Activated T-cell treated with anti-CD3 and anti-CD28 coated beads, Interleukin-2, amount 50 U/mL, for 4 hours (primary cell): ENCODE measurements around the gene AP2A2. TPM values are rescaled to one million over a fixed set of nuclear protein-coding genes. Genes with fewer than 3 reads are reported as not detected.

Experiments
- ATAC-seq, 2 donors: fragments of 200-7000 bp; cut with Tn5 transposase; one replicate each; pipeline ENCODE4 v1.10.0; 2021
- DNase-seq: peaks from one replicate; pipeline ENCODE4 v3.0.0-alpha.2; 2020
- H3K27me3 Mint-ChIP-seq: one replicate; pipeline ENCODE4 v1.8.0; 2021; ENCODE audit warnings: low read depth, mixed read lengths
- H3K36me3 Mint-ChIP-seq: one replicate; pipeline ENCODE4 v1.8.0; 2022; ENCODE audit warnings: mixed read lengths; ENCODE audit not compliant: insufficient read depth
- H3K4me1 Mint-ChIP-seq: one replicate; pipeline ENCODE4 v1.8.0; 2021; ENCODE audit warnings: low read depth, mixed read lengths
- H3K4me3 Mint-ChIP-seq: one replicate; pipeline ENCODE4 v1.8.0; 2021; ENCODE audit warnings: mild to moderate bottlenecking, moderate library complexity, mixed read lengths
- H3K9me3 Mint-ChIP-seq: one replicate; pipeline ENCODE4 v1.8.0; 2021; ENCODE audit warnings: mixed read lengths
- total RNA-seq, 3 donors: library from RNA; stranded (reverse); gene quantifications; one replicate each; pipeline ENCODE4 v1.2.1, GENCODE V29; 2021

Gene AP2A2
- total RNA-seq, 3 donors from 2014 or later: 30.4 to 41.7 (median 38.0) TPM

DNA sequence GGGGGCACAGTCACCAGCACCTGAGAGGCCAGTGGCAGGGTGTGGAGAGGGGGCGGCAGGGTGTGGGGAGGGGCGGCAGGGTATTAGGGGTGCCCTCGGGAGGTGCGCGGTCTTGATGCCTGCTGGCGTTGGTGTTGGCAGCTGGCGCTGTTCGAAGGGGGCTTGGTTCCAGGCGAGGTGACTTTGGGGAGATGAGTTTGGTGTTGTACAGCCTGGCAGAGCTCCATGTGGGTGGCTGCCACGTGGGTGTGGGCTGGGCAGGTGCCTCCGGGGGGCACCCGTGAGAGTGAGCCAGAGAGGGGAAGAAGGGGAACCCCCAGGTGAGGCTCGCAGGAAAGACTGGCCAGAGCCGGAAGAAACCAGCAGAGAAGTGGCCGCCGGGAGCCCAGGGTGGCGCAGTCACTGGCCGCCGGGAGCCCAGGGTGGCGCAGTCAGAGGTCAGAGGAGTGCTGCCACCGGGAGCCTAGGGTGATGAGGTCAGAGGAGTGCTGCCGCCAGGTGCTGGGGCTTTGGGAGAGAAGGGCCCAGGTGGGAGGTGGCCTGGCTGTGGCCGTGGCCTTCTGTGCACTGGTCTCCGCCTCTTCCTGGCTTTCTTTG lies 66.1 kb downstream of the AP2A2 start:
- no peak for ATAC-seq
- Mint-ChIP-seq H3K9me3 (peaks cover 4% of the 10 kb centered on the region), H3K4me1 (peaks cover 10% of the 10 kb centered on the region), H3K27me3 (no peaks in the 10 kb centered on the region), H3K4me3 (no peak overlapping the region), H3K36me3 (peaks cover 29% of the 10 kb centered on the region)
- DNase-seq: no peak

DNA sequence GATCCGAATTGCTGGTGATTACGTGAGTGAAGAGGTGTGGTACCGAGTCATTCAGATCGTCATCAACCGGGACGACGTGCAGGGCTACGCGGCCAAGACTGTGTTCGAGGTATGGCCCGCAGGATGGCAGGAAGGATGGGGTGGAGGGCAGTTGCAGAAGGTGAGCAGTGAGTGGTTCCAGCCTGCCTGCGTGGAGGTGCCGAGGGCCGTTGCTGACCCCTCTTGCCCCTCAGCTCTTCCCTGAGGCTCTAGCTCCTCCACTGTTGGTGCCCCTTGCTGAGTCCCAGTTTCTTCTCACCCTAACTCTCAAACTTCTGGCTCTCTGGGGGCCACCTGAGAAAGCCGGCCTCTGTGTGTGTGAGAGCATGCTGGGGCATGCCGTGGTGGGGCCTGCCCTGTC lies 66.9 kb downstream of the AP2A2 start:
- peaks cover 4% of the 10 kb centered on the region for H3K9me3 Mint-ChIP-seq

DNA sequence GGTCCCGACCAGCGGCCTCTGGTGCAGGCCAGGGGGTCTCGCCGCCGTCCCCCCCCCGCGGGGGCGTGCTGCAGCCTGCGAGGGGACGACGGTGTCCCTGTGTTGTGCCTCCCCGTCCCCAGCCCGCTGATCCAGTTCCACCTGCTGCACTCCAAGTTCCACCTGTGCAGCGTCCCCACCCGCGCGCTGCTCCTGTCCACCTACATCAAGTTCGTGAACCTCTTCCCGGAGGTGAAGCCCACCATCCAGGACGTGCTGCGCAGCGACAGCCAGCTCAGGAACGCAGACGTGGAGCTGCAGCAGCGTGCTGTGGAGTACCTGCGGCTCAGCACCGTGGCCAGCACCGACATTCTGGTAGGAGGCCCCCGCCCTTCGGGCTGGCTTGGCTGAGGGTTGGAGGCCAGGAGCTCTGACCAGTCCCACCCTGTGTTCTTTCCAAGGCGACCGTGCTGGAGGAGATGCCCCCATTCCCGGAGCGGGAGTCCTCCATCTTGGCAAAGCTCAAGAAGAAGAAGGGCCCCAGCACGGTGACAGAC lies 68.0 kb downstream of the AP2A2 start:
- Mint-ChIP-seq H3K4me1 (peaks cover 10% of the 10 kb centered on the region), H3K9me3 (peaks cover 4% of the 10 kb centered on the region), H3K27me3 (no peaks in the 10 kb centered on the region), H3K4me3 (no peak overlapping the region), H3K36me3 (peaks cover 25% of the 10 kb centered on the region)
- DNase-seq (no peak), ATAC-seq (no peak)

More for the DNA sequence above, 66.9 kb downstream of the AP2A2 start:
- Mint-ChIP-seq H3K4me3 (no peak overlapping the region), H3K27me3 (no peaks in the 10 kb centered on the region), H3K4me1 (peaks cover 10% of the 10 kb centered on the region), H3K36me3 (peaks cover 29% of the 10 kb centered on the region)
- DNase-seq (no peak), ATAC-seq (no peak)

DNA sequence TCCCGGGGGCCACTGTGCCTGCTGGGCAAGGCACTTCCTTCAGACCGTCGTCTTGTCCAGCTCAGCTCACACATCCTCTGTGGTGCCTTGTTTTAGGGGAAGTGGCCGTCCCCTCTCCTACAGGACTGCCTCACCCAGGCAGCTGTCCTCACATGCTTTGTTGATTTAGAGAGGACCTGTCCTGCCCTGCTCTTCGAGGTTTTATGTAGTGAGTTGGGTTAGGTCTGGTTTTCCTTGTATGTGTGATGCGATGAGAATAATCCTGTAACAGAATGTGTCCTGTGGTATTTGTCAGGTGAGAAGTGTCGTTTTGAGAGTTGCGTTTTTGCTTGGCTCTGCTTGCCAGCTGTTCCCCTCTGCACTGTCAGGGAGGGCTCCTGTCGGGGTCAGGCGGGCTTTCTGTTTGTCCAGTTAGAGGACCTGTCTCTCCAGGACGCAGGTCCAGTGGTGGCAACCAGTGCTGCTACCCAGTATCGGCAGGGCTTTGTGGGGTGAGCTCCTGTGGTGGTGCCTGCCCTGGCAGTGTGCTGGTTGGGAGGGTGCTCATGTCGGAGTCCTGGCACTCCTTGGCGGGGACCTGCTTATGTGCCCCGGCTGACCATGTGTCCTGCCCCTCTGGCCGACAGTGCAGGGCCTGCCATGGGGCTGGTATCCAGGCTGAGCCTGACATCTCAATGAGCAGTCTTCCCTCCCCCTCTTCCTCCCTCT lies 69.5 kb downstream of the AP2A2 start:
- H3K4me1 Mint-ChIP-seq: peaks cover 10% of the 10 kb centered on the region
- H3K36me3 Mint-ChIP-seq: peaks cover 24% of the 10 kb centered on the region
- H3K4me3 Mint-ChIP-seq: no peak overlapping the region
- H3K27me3 Mint-ChIP-seq: no peaks in the 10 kb centered on the region
- H3K9me3 Mint-ChIP-seq: peaks cover 4% of the 10 kb centered on the region
- ATAC-seq (no peak), DNase-seq (no peak)

DNA sequence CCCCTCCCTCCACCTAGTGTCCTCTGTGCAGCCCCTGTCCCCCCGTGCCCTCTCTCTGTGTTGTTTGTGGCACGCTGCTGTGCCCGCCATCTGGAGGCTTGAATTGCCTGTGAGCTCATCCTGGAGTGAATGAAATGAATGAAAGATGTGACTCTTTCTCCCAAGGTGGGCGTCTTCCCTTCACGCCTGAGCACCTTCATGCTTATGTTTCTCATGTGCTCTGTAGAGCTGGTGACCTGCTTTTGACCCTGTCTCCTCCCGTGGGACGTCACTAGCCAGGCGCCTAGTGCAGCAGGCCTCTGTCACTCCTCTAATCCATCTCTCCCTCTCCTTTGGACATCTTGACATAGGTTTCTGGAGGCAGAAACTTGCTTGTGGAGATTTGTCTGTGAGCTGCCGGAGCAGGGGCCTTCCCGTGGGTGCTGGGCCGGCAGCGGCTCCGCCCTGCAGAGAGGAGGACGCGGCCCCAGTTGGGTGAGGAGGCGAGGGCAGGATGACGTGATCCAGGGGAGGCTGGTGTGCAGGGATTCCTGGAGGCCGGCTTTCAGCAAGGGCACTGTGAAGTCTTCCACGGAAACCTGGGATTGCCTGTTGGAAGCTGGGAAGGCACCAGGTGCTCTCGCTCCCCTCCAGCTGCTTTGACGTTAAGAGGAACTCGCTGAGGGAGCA lies 70.2 kb downstream of the AP2A2 start:
- Mint-ChIP-seq H3K4me1 (peaks cover 10% of the 10 kb centered on the region), H3K9me3 (peaks cover 4% of the 10 kb centered on the region), H3K27me3 (no peaks in the 10 kb centered on the region), H3K4me3 (no peak overlapping the region), H3K36me3 (peaks cover 29% of the 10 kb centered on the region)
- ATAC-seq (no peak), DNase-seq (no peak)

DNA sequence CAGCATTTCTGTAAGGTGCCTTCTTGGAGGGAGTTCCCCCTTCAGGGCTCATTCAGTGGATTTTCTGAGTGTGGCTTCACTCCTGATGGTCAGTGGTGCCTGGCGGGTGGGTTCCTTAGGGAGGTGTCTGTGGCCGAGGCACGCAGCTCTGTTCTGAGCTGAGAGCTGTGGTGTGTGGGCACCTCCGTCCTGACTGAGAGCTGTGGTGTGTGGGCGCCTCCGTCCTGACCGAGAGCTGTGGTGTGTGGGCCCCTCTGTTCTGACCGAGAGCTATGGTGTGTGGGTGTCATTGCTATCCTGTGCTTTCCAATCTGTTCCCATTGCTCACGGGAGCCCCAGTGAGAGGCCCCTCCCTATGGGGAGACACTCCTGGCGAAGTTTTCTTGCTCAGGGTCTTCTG lies 71.0 kb downstream of the AP2A2 start:
- peaks cover 31% of the 10 kb centered on the region for H3K36me3 Mint-ChIP-seq
- H3K9me3 Mint-ChIP-seq: peaks cover 4% of the 10 kb centered on the region
- H3K4me1 Mint-ChIP-seq: peaks cover 10% of the 10 kb centered on the region
- no peak for ATAC-seq
- H3K4me3 Mint-ChIP-seq: no peak overlapping the region
- no peaks in the 10 kb centered on the region for H3K27me3 Mint-ChIP-seq
- no peak for DNase-seq

DNA sequence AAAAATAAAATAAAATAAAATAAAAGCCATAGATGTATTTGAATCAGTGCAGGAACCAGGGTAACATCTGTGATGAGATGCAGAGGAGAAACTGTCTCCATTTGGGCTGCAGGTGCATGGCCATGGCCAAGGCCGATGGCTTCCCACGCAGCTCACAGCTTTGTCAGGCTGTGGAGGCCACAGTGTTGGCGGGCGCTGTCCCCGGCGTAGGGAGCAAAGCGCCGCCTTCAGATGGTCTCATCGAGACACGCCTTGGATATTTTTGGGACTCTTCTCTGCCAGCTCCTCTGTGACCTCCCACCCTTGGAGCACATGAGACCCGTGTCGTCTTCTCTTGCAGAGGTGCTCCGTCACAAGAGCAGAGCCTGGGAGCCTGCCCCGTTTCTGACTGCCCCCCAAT lies 72.2 kb downstream of the AP2A2 start:
- Mint-ChIP-seq H3K4me1 (peaks cover 10% of the 10 kb centered on the region), H3K27me3 (no peaks in the 10 kb centered on the region), H3K36me3 (peaks cover 34% of the 10 kb centered on the region), H3K9me3 (peaks cover 4% of the 10 kb centered on the region), H3K4me3 (no peak overlapping the region)
- ATAC-seq: no peak
- DNase-seq: no peak

DNA sequence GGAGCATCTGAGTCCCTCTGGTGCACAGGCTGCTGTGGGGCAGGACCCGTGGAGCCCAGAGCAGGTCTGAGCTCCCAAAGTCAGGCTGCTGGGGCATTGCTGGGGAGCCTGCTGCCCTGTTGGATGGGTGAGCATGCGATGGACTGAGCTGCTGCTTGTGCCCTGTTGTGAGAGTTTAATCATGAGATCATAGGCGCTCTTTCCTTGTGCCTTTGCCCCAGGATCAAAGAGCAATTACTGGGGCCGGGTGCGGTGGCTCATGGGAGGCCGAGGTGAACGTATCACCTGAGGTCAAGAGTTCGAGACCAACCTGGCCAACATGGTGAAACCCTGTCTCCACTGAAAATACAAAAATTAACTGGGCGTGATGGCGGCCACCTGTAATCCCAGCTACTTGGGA lies 73.3 kb downstream of the AP2A2 start:
- Mint-ChIP-seq H3K27me3 (no peaks in the 10 kb centered on the region), H3K36me3 (peaks cover 38% of the 10 kb centered on the region), H3K4me3 (no peak overlapping the region), H3K9me3 (peaks cover 4% of the 10 kb centered on the region), H3K4me1 (peaks cover 10% of the 10 kb centered on the region)
- no peak for ATAC-seq
- no peak for DNase-seq

DNA sequence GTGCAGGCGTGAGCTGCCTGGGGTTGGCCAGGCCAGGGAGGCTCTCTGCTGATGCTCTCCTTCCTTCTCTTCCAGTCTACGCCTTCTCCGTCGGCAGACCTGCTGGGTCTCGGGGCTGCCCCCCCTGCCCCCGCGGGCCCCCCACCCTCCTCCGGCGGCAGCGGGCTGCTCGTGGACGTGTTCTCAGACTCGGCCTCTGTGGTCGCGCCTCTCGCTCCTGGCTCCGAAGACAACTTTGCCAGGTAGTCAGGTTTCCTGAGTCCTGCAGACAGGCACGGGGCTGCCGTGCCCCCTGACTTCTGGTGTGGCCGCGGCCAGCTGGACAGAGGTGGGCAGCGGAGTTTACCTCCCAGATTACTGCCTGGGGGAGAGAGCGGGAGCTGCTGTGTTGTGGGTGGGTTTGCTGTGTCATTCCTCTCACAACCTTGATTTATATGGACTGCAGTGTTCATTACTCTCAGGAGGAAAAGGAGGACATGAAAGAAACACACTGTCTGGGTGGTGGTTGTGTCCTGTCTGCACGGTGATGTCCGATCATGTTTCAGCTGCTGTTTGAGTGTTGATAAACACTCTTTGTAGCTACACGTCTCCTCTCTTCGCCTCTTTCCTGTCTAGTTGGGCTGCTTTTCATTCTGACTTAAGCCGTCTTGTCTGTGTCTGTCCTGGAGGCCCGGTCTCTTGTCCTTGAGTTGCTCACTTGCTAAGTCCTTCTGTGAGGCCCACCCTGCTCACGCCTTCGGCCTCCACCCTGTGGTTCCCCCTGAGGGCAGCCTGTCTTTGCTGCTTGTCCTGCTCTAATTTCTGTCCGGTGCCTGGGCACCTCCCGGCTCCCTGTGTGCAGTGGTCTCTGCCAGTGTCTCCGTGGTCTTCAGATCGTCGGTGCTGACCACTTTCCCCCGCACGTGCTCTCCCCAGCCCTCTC lies 74.9 kb downstream of the AP2A2 start:
- H3K4me1 Mint-ChIP-seq: peaks cover 7% of the 10 kb centered on the region
- DNase-seq (no peak), ATAC-seq (no peak)
- no peaks in the 10 kb centered on the region for H3K9me3 Mint-ChIP-seq
- H3K4me3 Mint-ChIP-seq: no peak overlapping the region
- peaks cover 40% of the 10 kb centered on the region for H3K36me3 Mint-ChIP-seq
- H3K27me3 Mint-ChIP-seq: no peaks in the 10 kb centered on the region

DNA sequence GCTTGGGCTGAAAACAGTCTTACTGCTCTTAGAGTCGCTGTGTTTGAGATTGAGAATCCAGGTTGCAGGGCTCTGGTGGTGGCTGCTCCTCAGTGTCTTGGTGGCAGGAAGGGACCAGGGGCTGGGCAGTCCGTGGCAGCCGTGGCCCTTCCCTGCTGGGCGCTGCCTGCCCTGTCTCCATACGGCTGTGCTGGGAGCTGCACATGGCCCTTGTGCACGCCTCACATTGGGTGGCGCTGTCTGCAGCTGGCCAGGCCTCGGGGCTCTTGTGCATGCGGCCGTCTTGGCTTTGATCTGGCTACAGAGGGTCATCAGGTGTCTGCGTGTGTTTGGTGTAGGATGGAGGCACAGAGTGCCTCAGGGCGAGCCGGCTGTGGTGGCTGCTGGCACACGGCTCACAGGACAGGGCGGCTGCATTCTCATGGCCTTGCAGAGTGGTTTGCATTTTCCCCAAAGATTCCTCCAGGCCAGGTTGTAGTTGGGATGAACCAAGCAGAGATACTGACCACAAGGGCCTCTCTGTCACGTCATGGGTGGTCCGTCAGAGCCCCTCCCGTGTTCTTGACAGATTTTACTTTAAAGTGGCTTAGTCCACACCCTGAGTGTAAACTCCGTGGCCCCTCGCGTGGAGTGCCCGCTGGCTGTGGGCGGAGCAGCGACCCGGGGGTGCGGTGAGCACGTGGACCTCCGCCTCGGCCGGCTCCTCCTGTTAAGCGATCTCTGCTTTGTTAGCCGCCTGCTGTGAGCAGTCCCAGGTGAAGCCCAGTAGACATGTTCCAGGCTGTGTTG lies 76.1 kb downstream of the AP2A2 start:
- no peaks in the 10 kb centered on the region for H3K27me3 Mint-ChIP-seq
- DNase-seq: no peak
- no peaks in the 10 kb centered on the region for H3K9me3 Mint-ChIP-seq
- no peaks in the 10 kb centered on the region for H3K4me1 Mint-ChIP-seq
- peaks cover 38% of the 10 kb centered on the region for H3K36me3 Mint-ChIP-seq
- H3K4me3 Mint-ChIP-seq: no peak overlapping the region
- no peak for ATAC-seq

DNA sequence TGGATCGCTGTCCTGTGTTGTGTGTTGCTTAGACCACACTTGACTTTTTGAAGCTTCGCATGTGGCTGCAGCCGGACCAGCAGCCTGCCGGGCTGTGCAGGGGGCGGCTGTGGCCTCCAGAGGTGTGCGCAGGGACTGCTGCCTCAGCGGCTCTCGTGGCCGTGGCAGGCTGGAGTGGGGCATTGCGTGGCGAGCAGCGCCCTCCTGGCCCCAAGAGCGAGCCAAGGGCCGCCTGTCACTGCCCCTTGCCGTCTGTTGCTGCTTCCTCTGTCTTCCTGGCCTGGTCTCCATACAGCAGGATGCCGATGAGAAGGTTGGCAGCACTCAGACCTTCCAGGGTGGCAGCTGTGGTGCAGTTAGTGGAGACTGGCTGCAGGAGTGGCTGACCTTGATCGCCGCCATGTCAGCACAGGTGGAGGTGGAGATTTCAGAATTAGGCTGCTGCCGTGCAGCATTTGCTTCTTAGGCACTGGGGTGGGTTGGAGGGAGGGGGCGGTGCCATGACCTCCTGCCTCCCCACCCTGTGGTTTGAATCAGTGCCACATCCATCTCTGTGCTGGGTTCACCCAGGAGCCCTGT lies 76.8 kb downstream of the AP2A2 start:
- DNase-seq (no peak), ATAC-seq (no peak)
- Mint-ChIP-seq H3K36me3 (peaks cover 40% of the 10 kb centered on the region), H3K27me3 (no peaks in the 10 kb centered on the region), H3K4me3 (no peak overlapping the region), H3K9me3 (no peaks in the 10 kb centered on the region), H3K4me1 (no peaks in the 10 kb centered on the region)

DNA sequence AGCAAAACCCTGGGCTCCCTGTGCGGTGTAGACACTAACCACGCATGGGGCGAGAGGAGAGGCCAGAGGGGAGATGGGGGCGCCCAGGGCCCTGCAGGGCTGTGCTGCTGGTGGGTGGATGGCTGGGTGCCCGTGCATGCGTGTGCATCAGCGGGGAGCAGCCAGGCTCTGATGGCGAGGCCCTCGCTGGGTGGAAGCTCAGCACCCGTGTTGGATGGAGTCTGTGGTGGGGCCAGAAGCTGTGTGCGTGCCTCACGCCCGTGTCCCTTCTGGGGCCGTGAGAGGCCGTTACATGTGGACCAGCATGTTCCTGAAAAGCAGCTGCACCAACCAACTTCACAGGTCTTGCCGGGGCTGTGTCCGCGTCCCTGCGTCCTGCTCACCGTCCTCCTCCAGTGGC lies 77.5 kb downstream of the AP2A2 start:
- DNase-seq (no peak), ATAC-seq (no peak)
- peaks cover 40% of the 10 kb centered on the region for H3K36me3 Mint-ChIP-seq
- H3K4me1 Mint-ChIP-seq: no peaks in the 10 kb centered on the region
- no peaks in the 10 kb centered on the region for H3K27me3 Mint-ChIP-seq
- H3K4me3 Mint-ChIP-seq: no peak overlapping the region
- H3K9me3 Mint-ChIP-seq: no peaks in the 10 kb centered on the region

DNA sequence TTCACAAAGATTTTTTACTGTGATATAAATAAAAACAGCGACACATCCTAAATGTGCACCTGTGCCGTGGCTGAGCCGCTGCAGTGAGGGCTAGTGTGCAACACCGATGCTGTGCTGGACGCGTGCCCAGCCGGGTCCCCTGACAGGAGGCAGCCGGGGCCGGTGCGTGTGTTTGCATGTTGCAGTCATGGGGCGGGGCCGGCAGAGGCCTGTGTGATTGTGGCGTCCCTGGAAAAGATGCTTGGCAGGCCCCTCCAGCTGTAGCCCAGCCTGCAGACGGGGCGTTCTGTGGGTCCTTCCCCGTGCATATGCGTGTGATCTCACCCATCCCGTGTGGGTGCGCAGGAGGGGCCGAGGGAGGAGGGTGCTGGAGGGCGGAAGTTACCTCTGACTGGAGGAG lies 80.3 kb downstream of the AP2A2 start:
- ATAC-seq (no peak), DNase-seq (no peak)
- Mint-ChIP-seq H3K9me3 (no peaks in the 10 kb centered on the region), H3K4me1 (no peaks in the 10 kb centered on the region), H3K36me3 (peaks cover 43% of the 10 kb centered on the region), H3K4me3 (no peak overlapping the region), H3K27me3 (no peaks in the 10 kb centered on the region)
